OCI-LY7 (cell line): ENCODE measurements around the gene UBN1.

Experiments
- CTCF ChIP-seq: fragments of 200-600 bp; sonication (generic); conservative IDR thresholded peaks from 2 replicates; pipeline ENCODE4 v1.5.1; 2014; ENCODE audit warnings: mild to moderate bottlenecking, antibody characterized with exemption, low read length, moderate library complexity, mixed read lengths
- EZH2phosphoT487 ChIP-seq: fragments of 200-600 bp; sonication (generic); IDR thresholded peaks from 2 replicates; pipeline ENCODE4 v1.6.1; 2018; ENCODE audit warnings: low read depth, borderline replicate concordance, mild to moderate bottlenecking, mixed run types, antibody characterized with exemption, low read length, moderate library complexity, mixed read lengths

GRCh38 chr16:4871071-4871470 is 23.8 kb downstream of the UBN1 start:
- TF ChIP-seq CTCF (no peak), EZH2phosphoT487 (no peak)
